Measurements from ENCODE around the gene TLN1.

TLN1 gene

DNA sequence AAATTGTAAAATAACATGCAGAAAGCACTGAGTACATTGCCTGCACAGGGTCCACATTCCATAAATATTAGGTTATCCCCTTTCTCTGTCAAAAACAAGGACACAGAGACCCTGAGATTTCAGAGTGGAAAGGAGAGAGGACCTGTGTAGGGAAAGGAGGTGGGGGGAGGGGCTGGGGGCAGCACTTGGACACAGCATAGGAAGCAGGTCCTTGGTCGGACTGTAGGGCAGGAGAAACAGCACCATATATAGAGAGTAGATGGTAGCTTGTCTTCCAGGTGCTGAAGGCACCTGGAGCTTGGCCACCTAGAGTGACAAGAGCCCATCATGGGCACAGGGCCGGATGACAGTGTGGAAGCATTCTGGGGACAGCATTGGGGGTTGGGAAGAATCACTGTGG lies 44.7 kb downstream of the TLN1 start:
- H3K27ac ChIP-seq (ENCODE audit: low read depth in 2 of 2, low read length in 2 of 2): peak overlapping the region in 1 of 2 donors; percentile 86
- no peaks in the 10 kb centered on the region for H3K9me3 ChIP-seq (ENCODE audit: control insufficient read depth in 2 of 2, low read length in 2 of 2)
- no peaks in the 10 kb centered on the region for H3K36me3 ChIP-seq (ENCODE audit: control insufficient read depth in 2 of 2, insufficient read depth in 2 of 2, low read length in 2 of 2)
- H3K27me3 ChIP-seq (ENCODE audit: control insufficient read depth in 2 of 2, insufficient read depth in 2 of 2, low read length in 2 of 2): no peaks in the 10 kb centered on the region
- H3K4me3 ChIP-seq (ENCODE audit: low read length in 2 of 2): peak overlapping the region in 1 of 2 donors; percentile 48
- peaks cover 6 to 8% of the 10 kb centered on the region in 2 donors for H3K4me1 ChIP-seq (ENCODE audit: control insufficient read depth in 2 of 2, insufficient read depth in 2 of 2, low read length in 2 of 2)
- peak overlapping the region in 1 of 2 donors; percentile 34 for H3K9ac ChIP-seq (ENCODE audit: low read depth in 1 of 2, low read length in 2 of 2)

GRCh38 chr9:35686222-35687203 lies 45.5 kb downstream of the TLN1 start:
- Histone ChIP-seq H3K36me3 (ENCODE audit: control insufficient read depth in 2 of 2, insufficient read depth in 2 of 2, low read length in 2 of 2) (no peaks in the 10 kb centered on the region), H3K9ac (ENCODE audit: low read depth in 1 of 2, low read length in 2 of 2) (no peak overlapping the region), H3K4me1 (ENCODE audit: control insufficient read depth in 2 of 2, insufficient read depth in 2 of 2, low read length in 2 of 2) (peaks cover 6 to 7% of the 10 kb centered on the region in 2 donors), H3K9me3 (ENCODE audit: control insufficient read depth in 2 of 2, low read length in 2 of 2) (no peaks in the 10 kb centered on the region), H3K27me3 (ENCODE audit: control insufficient read depth in 2 of 2, insufficient read depth in 2 of 2, low read length in 2 of 2) (no peaks in the 10 kb centered on the region), H3K27ac (ENCODE audit: low read depth in 2 of 2, low read length in 2 of 2) (peak overlapping the region in 1 of 2 donors; percentile 3), H3K4me3 (ENCODE audit: low read length in 2 of 2) (peak overlapping the region in 1 of 2 donors; percentile 34)

GRCh38 chr9:35685506-35685905 lies 46.5 kb downstream of the TLN1 start:
- Histone ChIP-seq H3K4me3 (ENCODE audit: low read length in 2 of 2) (peak overlapping the region in 1 of 2 donors; percentile 33), H3K36me3 (ENCODE audit: control insufficient read depth in 2 of 2, insufficient read depth in 2 of 2, low read length in 2 of 2) (no peaks in the 10 kb centered on the region), H3K9me3 (ENCODE audit: control insufficient read depth in 2 of 2, low read length in 2 of 2) (no peaks in the 10 kb centered on the region), H3K27ac (ENCODE audit: low read depth in 2 of 2, low read length in 2 of 2) (no peak overlapping the region), H3K4me1 (ENCODE audit: control insufficient read depth in 2 of 2, insufficient read depth in 2 of 2, low read length in 2 of 2) (peaks cover 2 to 6% of the 10 kb centered on the region in 2 donors), H3K27me3 (ENCODE audit: control insufficient read depth in 2 of 2, insufficient read depth in 2 of 2, low read length in 2 of 2) (no peaks in the 10 kb centered on the region), H3K9ac (ENCODE audit: low read depth in 1 of 2, low read length in 2 of 2) (no peak overlapping the region)

DNA sequence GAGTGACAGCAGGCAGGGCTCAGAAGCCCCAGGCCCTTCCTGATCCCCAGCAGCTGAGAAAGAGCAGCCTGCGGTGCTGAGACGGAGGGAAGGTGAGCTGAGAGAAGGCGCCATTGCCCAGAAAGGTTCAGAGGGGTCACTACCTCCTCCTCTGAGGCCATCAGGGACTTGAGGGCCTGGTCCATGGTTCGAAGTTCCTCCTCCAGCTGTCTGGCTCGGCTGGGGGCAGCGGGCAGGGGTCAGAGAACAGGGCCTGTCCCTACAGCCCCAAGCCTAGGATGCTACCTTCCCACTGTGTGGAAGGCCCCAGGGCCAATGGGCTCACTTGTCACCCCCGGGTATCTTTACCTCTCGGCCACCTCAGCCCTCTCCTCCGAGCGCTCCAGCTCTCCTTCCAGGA lies 47.1 kb downstream of the TLN1 start:
- Histone ChIP-seq H3K4me3 (ENCODE audit: low read length in 2 of 2) (no peak overlapping the region), H3K9me3 (ENCODE audit: control insufficient read depth in 2 of 2, low read length in 2 of 2) (no peaks in the 10 kb centered on the region), H3K9ac (ENCODE audit: low read depth in 1 of 2, low read length in 2 of 2) (no peak overlapping the region), H3K27me3 (ENCODE audit: control insufficient read depth in 2 of 2, insufficient read depth in 2 of 2, low read length in 2 of 2) (no peaks in the 10 kb centered on the region), H3K27ac (ENCODE audit: low read depth in 2 of 2, low read length in 2 of 2) (no peak overlapping the region), H3K4me1 (ENCODE audit: control insufficient read depth in 2 of 2, insufficient read depth in 2 of 2, low read length in 2 of 2) (peaks cover 0 to 3% of the 10 kb centered on the region in 2 donors), H3K36me3 (ENCODE audit: control insufficient read depth in 2 of 2, insufficient read depth in 2 of 2, low read length in 2 of 2) (no peaks in the 10 kb centered on the region)

GRCh38 chr9:35683323-35683722 lies 48.7 kb downstream of the TLN1 start:
- Histone ChIP-seq H3K4me3 (ENCODE audit: low read length in 2 of 2) (no peak overlapping the region), H3K36me3 (ENCODE audit: control insufficient read depth in 2 of 2, insufficient read depth in 2 of 2, low read length in 2 of 2) (no peaks in the 10 kb centered on the region), H3K27me3 (ENCODE audit: control insufficient read depth in 2 of 2, insufficient read depth in 2 of 2, low read length in 2 of 2) (no peaks in the 10 kb centered on the region), H3K9ac (ENCODE audit: low read depth in 1 of 2, low read length in 2 of 2) (no peak overlapping the region), H3K9me3 (ENCODE audit: control insufficient read depth in 2 of 2, low read length in 2 of 2) (no peaks in the 10 kb centered on the region), H3K4me1 (ENCODE audit: control insufficient read depth in 2 of 2, insufficient read depth in 2 of 2, low read length in 2 of 2) (no peaks in the 10 kb centered on the region), H3K27ac (ENCODE audit: low read depth in 2 of 2, low read length in 2 of 2) (no peak overlapping the region)

- Histone ChIP-seq H3K27me3 (ENCODE audit: control insufficient read depth in 2 of 2, insufficient read depth in 2 of 2, low read length in 2 of 2) (no peaks in the 10 kb centered on the region), H3K9ac (ENCODE audit: low read depth in 1 of 2, low read length in 2 of 2) (no peak overlapping the region), H3K4me1 (ENCODE audit: control insufficient read depth in 2 of 2, insufficient read depth in 2 of 2, low read length in 2 of 2) (no peaks in the 10 kb centered on the region), H3K27ac (ENCODE audit: low read depth in 2 of 2, low read length in 2 of 2) (no peak overlapping the region), H3K4me3 (ENCODE audit: low read length in 2 of 2) (no peak overlapping the region), H3K9me3 (ENCODE audit: control insufficient read depth in 2 of 2, low read length in 2 of 2) (no peaks in the 10 kb centered on the region), H3K36me3 (ENCODE audit: control insufficient read depth in 2 of 2, insufficient read depth in 2 of 2, low read length in 2 of 2) (no peaks in the 10 kb centered on the region)
These were observed 49.3 kb downstream of the TLN1 start for GRCh38 chr9:35682520-35683315.

DNA sequence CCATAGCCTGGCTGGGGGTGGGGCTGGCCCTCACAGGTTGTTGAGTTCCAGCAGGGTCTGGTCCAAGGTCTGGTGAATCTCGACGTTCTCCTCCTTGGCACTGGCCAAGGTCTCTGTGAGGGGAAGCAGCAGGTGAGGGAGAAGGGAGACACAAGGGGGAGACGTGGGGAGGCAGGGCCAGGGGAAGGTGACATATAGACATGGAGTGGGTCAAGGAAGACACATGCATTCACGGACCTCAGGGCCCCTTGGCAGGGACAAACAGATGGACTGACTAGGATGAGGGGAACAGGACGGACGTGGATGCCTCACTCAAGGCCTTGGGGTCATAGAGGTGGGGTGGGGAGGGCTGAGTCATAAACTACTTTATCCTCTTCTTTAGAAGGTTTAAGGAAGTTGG lies 49.9 kb downstream of the TLN1 start:
- H3K9me3 ChIP-seq (ENCODE audit: control insufficient read depth in 2 of 2, low read length in 2 of 2): no peaks in the 10 kb centered on the region
- no peaks in the 10 kb centered on the region for H3K4me1 ChIP-seq (ENCODE audit: control insufficient read depth in 2 of 2, insufficient read depth in 2 of 2, low read length in 2 of 2)
- no peak overlapping the region for H3K27ac ChIP-seq (ENCODE audit: low read depth in 2 of 2, low read length in 2 of 2)
- no peak overlapping the region for H3K4me3 ChIP-seq (ENCODE audit: low read length in 2 of 2)
- no peaks in the 10 kb centered on the region for H3K27me3 ChIP-seq (ENCODE audit: control insufficient read depth in 2 of 2, insufficient read depth in 2 of 2, low read length in 2 of 2)
- no peaks in the 10 kb centered on the region for H3K36me3 ChIP-seq (ENCODE audit: control insufficient read depth in 2 of 2, insufficient read depth in 2 of 2, low read length in 2 of 2)
- H3K9ac ChIP-seq (ENCODE audit: low read depth in 1 of 2, low read length in 2 of 2): no peak overlapping the region

DNA sequence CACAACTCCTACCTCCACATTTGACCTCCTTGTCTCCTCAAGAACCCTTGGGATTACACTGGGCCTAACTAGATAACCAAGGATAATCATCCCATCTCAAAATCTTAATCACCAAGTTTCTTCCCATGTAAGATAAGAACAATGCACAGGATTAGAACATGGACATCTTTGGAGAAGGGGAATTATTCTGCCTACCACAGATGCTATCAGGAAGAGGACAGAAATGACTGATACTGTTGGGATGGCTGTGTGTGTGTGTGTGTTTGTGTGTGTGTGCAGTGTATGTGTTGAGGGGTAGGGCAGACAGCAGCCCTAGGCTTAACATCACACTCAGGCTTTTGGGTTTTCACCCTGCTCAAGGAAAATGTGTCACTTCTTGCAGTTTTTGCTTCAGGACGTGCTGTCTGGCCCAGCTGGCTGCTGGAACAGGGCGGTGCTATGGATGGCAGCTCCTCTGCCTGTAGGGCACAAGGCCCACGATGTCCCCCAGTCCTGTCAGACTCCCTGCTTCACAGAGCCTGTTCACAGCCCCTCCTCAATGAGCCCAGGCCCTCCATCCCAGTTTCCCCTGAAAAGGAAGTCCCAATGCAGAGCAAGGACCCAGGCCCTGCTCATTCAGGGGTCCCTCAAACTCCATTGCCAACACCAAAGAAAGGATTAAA lies 50.5 kb downstream of the TLN1 start:
- Histone ChIP-seq H3K4me1 (ENCODE audit: control insufficient read depth in 2 of 2, insufficient read depth in 2 of 2, low read length in 2 of 2) (no peaks in the 10 kb centered on the region), H3K4me3 (ENCODE audit: low read length in 2 of 2) (no peak overlapping the region), H3K36me3 (ENCODE audit: control insufficient read depth in 2 of 2, insufficient read depth in 2 of 2, low read length in 2 of 2) (no peaks in the 10 kb centered on the region), H3K27me3 (ENCODE audit: control insufficient read depth in 2 of 2, insufficient read depth in 2 of 2, low read length in 2 of 2) (no peaks in the 10 kb centered on the region), H3K27ac (ENCODE audit: low read depth in 2 of 2, low read length in 2 of 2) (no peak overlapping the region), H3K9me3 (ENCODE audit: control insufficient read depth in 2 of 2, low read length in 2 of 2) (no peaks in the 10 kb centered on the region), H3K9ac (ENCODE audit: low read depth in 1 of 2, low read length in 2 of 2) (no peak overlapping the region)

GRCh38 chr9:35680331-35681105 lies 51.5 kb downstream of the TLN1 start:
- H3K27ac ChIP-seq (ENCODE audit: low read depth in 2 of 2, low read length in 2 of 2): no peak overlapping the region
- H3K4me3 ChIP-seq (ENCODE audit: low read length in 2 of 2): no peak overlapping the region
- H3K9me3 ChIP-seq (ENCODE audit: control insufficient read depth in 2 of 2, low read length in 2 of 2): no peaks in the 10 kb centered on the region
- no peaks in the 10 kb centered on the region for H3K36me3 ChIP-seq (ENCODE audit: control insufficient read depth in 2 of 2, insufficient read depth in 2 of 2, low read length in 2 of 2)
- no peaks in the 10 kb centered on the region for H3K27me3 ChIP-seq (ENCODE audit: control insufficient read depth in 2 of 2, insufficient read depth in 2 of 2, low read length in 2 of 2)
- no peak overlapping the region for H3K9ac ChIP-seq (ENCODE audit: low read depth in 1 of 2, low read length in 2 of 2)
- H3K4me1 ChIP-seq (ENCODE audit: control insufficient read depth in 2 of 2, insufficient read depth in 2 of 2, low read length in 2 of 2): peaks cover 0 to 6% of the 10 kb centered on the region in 2 donors
